Inferior parietal cortex (tissue), 1 donor: Measurements from ENCODE around the gene ASIC2.

Experiments
- DNase-seq: peaks from one replicate; pipeline ENCODE4 v3.0.0-alpha.2; 2016; ENCODE audit errors: extremely low spot score

The ASIC2 gene

DNA sequence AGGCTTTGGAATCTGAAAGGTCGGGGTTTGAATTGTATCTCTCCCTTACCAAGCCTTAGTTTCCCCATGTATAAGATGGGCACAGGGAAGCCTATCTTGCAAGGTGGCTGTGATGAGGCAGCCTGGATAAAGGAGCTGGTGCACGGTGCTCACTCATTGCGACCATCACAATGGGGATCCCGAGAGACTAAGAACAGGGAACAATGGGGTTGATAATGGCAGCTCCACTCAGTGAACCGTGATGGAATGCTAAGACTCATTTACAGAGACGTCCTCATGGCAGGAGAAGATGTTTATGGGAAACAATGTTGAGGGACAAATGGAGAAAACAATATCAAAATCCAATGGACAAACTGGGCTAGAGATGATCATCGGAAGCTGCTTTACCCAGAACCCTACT is 219.7 kb downstream of the ASIC2 start:
- DNase-seq, result no peak

DNA sequence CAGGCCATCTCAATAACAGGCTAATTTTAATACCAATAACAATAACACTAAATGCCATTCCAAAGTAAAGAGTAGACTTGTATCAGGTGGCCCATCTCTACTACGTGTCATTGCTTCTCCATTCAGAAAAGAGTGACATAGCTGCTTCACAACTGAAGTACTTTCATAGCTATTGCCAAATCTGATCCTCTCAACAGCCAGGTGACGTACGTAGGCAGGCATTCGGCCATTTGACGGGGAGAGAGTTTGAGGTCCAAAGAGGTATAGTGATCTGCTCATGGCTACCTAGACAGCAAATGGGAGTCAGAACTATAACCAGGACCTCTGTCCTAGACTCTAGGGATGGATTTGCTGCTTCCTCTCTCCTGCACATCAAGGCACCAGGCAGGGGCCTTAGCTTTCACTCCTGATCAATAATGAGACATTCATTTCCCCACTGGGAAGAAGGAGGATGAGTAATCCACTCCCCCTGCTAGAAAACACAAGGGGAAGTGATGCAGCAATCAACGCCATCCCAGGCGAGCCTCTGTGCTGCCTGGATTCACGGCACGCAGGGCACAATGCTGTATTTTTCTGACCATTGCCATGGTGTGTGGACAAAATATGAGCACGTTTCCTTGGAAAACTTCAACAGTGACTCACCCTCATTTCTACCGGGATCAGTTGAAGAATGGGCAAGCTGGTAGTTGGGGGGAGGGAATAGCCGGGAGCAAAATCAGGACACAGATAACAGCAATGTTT is 220.5 kb downstream of the ASIC2 start:
- DNase-seq, result no peak

DNA sequence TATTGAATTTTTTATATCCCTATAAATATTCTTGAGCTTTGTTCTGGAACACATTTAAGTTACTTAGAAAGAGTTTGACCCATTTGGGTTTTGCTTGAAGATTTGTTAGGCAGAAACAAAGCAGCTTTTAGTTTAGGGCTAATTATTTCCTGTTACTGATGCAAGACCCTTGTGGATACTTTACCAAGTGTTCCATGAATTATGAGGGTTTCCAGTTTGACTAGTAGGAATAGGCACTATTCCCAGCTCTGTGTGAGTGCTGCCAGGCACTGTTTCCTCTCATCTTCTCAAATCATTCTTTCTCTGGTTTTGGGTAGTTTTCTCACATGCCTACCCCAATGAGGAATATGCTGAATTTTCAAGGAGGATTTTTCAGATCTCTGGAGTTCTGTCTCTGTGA is 221.4 kb downstream of the ASIC2 start:
- DNase-seq, result no peak

DNA sequence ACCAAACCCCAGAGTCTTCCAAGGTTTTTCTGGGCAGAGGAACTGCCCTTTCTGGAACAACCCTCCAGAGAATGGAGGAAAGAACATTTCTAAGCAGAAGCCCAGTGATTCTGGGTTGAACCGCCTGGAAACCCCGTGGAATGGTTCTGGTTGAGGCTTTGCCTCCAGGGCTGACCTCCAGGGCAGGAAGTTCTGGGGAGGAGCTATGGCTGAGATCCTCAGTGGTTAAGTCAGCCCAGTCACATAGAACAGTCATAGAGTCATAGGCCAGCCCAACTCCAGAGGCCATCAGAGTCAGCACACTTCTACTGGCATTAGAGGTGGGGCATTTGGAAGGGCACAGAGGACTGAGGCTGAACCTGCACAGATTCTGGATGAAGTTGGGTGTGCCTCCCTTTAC is 235.5 kb downstream of the ASIC2 start:
- no peak for DNase-seq

DNA sequence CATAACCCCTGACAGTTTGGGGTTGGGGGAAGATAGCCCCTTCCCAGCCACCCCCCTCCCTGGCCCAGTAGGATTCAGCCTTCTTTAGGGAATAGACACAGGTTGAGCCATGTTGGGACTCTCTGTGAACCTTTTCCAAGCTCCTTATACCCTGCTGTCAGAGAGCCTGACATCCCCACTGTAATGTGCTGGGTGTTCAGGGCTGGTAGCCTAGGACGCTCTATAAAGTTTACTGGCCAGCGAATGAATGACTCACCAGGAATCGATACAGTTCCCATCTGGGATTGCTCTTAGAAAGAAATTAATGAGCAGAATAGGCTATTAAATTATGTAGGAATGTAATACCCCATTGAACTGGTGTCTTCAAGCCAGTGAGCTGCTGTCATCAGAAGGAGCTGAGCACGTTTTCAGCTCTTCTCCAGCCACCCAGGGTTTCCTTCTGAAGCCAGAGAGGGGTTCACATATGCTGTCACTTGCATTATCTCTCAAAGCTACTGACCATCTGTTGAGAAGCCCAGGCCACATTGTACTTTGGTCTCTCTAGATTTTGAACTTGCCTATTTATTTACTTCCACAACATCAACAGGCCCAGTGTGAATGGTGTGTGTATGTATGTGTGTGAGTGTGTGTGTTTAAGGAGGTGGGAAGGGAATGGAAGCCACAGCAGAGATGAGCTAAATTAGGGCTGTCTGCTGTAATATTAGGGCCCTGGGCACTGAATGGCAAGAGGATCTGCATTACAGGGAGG is 236.5 kb downstream of the ASIC2 start:
- no peak for DNase-seq

DNA sequence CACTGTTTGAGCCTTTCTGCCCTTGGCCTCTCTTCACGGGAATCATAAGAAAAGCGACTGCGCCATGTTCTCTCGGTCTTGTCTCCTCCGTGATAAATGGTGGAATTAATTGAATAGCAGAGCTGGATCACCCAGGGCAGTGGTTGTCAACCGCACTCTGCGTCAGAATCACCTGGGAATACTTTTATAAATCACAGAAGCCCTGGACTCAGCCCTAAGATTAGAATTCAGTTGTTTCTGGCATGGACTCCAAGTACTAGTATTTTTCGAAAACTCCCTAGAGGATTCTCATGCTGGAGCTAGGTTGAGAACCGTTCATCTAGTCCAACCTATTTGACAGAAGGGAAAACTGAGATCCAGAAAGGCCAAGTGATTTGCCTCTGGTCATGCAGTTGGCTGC is 237.3 kb downstream of the ASIC2 start:
- no peak for DNase-seq

DNA sequence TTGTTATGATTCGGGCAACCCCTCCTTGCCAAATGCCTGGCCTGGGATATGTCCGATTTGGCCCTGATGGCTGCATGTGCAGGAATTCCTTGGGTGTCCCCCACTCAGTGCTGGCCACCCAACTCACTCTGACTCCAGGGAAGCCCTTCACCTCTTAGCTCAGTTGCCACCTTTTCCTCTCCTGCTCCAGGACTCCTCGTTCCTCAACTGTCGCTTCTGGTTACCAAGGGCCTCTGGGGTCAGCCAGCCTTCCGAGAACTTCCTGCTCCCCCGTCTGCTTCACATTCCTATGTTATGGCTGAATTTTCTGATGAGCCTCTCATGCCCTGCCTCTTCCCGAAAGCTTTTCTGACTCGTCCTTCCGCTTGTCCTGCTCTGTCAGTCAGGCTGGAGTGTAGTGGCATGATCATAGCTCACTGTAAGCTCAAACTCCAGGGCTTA is 237.9 kb downstream of the ASIC2 start:
- DNase-seq, result no peak

DNA sequence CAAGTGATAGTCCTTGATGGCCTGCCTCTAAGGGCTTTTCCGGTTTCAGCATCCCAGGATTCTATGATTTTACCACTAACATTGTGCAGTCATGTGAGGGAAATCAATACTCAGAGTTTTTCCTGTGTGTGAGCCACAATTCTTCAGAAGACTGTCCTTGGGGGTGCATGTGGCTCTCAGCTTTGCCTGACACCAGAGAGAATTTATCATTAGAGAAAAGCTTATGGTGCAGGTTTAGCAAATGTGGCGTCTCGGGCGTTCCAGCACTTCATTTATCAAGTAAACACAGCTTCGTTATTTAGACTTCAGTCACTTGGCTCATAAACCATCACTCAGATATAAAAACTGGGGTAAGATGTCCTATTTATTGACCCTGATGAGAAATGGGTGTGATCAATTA is 238.7 kb downstream of the ASIC2 start:
- no peak for DNase-seq

DNA sequence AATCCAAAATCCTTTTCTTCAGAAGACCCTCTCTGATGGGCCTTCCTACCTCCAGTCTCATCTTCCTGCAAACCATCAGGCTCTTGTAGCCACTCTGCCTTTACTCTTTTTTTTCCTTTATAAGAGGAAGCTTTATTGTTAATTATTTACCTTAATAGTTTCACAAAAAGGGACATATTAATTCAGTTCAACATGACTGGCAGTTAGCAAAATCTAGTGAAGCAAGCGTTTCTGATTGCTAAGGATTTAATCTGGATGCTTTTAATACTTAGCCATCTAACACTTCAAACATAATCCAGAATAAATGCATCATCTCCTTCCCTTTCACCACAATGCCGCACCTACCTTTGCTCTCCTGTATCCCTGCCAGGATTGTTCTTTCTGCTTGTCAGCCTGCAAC is 239.4 kb downstream of the ASIC2 start:
- no peak for DNase-seq

DNA sequence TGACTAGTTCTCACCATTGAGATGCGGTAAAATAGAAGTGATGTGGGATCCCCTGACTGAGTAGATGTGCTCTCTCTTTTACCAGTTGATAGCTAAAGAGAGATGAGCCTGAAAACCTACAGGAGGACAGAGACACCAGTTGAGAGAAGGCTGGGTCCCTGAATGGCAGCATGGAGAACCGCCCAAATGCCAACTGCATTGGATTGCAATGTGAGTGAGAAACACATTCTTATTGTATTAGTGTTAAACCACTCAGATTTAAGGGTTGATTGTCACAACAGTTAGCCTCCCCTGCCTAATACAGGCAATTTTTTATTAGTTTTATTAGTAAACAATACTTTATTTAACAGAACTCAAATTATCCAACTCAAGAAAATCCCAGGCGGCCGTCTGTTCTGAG is 240.2 kb downstream of the ASIC2 start:
- no peak for DNase-seq

DNA sequence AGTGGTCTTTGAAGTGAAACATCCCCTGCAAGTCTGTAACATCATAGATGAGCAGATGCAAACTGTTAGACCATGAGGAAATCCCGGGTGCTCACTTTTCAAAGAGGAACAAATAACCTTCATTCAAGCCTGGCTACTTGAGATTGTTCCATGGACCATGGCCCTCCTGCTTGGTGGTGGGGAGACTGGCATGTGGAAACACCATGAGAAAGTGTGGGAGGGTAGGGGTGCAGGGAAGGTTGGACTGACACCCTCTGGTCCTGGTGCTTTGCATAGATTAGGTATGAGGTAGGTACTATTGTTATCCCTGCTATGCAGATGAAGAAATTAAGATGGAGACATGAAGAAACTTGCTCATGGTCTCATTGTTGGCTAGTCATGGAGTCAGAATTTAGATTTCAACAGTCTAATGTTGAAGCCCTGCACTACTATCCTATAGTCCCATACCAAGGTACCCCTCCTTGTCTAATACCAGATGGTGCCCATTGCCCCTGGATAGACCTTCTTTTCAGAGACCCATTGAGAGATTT is 242.4 kb downstream of the ASIC2 start:
- DNase-seq, result no peak

DNA sequence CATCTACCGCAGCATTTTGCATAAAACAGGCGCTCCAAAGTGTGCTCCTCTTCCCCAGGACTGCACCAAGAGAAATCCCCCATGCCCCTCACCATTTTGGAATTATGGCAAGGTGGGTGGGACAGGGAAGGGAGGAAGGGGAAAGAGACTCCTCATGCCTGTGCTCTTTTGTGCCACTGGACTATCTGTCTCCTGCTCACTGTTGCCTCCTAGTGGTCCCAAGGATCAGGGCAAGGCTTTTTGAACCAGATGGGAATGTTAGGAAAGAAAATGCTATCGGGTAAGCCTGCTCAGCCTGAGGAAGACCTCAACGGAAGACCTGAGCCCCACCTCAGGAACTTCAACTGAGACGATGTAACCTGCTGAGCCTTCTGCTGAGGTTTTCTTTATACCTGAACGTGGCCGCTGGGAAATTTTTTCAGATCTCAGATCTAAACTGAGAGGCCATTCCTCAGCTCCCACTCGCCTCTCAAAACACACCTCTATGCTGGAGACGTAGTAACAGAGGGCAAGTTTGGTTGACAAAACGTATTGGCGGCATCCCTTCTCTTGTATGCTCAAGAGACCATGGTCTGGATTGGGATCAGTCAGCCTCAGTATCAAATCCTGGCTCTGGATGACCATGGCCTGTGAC is 243.2 kb downstream of the ASIC2 start:
- peak; percentile 39 for DNase-seq

DNA sequence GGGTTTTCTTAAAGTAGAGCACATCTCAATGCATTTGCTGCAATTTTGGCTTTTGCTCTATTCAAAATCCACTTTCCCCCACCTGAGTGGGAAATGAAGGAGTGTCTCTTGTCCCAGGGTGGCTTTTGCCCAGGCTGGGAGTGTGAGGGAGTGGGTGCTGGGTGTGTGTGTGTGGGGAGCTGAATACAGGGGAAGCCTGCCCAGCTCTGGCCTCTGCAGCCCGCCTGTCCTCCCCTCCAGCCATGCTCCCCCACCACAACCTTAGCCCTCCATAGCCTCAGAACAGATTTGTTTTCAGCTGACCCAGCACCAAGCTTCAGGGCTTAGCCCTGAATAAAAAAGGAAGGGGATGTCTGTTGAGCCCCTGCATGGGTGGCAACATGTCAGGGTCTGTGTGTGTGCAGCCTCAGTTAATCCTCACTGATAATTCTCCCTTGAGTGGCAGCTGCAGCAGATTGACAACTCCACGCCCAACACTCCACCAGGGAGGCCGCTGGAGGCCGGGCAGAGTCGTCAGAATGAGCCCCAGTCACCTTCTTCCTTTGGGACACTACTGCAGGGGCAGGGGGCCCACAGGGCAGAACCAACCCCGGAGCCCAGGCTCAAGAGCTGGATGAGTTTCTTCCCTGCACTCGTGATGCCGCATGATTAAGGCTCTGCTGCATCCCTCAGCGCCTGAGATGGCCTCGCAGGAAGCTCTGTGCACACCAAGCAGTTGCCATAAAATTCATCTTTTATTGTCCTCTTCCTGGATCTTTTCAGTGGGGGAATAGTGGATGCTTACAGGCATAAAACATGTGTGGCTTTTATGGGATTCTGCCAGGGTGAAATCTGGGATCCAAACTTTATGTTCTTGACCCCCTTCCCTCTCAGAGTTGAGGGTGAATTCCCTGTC is 246.5 kb downstream of the ASIC2 start:
- DNase-seq, result no peak

DNA sequence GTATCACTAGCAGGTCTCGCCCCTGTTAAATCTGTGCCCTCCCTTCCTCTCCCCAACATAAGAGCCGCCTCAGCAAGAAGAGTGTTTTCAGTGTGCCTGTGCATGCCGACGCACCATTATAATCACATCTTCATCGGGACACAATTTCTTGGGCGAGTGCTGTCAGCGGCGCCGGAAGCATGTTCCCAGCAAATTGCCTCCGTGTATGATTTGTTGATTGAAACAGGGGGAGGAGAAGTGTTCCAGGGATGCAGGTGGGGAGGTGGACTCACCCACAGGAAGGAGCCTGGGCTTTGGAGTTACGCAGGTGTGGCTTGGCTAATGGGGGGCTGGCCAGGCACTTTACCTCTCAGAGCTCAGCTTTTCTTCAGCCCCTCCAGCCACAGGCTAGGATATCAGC is 247.9 kb downstream of the ASIC2 start:
- no peak for DNase-seq

DNA sequence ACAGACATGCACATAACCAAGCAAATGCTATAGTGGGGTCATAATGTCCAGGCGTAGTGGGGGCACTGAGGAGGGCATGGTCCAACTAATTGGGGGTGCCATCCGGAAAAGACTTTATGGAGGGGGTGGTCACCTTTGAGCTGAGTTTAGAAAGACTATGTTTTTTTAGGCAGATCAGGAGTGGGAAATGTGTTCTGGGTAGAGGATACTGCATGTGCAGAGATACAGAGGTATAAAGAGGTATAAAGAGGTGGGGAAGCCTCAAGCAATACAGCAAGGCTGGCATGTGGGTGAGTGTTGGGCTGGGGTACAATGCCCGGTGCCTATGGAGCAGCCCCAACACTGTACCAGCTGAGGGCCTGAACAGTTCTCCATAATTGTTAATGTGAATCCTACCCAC is 248.3 kb downstream of the ASIC2 start:
- DNase-seq, result no peak

DNA sequence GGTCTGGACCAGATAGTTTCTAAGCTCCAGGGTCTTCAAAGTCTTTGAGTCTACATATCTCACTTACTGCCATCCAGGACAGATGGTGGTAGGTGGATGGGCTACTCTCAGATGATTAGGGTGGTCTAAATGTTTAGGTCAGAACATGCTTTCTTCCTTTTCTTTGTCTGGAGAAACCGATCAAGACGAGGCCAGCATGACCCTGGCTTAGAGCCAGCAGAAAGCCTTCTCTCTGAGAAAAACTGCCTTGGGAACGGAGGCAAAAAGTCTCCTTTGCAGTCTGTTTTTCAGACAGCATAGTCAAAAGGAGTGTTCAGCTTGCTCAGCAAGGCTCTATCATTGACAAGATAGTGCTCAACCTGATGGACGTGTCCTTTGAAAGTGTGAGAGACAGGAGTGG is 252.6 kb downstream of the ASIC2 start:
- no peak for DNase-seq

DNA sequence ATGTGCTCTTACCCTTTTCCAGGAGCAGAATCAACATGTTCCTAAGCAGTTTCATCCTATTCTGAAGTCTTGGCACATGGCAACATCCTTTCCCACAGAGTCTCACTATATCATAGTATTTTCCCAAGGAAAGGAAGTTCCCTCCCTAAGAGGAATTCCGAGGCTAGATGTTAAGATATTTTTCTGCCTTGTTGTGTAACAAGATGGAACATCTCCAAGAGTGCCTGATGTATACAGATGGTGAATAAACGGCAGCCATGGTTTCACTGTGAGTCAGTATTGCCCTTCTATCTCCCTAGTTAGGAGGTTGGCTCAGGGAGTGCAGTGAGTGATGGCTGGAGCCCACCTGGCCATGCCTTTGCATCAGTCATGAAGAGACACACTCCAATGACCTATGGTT is 253.2 kb downstream of the ASIC2 start:
- DNase-seq, result peak; percentile 61

DNA sequence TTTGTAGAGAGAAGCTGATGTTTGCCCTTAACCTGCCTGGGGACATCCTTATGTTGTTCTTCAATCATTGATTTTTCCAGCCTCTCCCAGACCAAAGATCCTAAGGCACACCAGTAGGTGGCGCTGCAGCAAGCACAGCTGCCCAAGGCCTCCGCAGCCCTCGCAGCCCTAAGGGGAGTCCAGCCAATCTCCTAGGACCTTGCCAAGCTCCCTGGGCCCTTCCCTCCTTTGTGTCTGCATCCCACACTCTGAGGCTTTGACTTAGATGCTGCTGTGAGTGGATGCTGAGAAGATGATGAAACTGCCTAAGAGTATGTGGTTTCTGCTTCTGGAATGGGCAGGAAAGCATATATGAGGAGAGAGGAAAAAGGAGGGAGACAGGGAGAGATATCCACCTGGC is 254.4 kb downstream of the ASIC2 start:
- peak; percentile 47 for DNase-seq

DNA sequence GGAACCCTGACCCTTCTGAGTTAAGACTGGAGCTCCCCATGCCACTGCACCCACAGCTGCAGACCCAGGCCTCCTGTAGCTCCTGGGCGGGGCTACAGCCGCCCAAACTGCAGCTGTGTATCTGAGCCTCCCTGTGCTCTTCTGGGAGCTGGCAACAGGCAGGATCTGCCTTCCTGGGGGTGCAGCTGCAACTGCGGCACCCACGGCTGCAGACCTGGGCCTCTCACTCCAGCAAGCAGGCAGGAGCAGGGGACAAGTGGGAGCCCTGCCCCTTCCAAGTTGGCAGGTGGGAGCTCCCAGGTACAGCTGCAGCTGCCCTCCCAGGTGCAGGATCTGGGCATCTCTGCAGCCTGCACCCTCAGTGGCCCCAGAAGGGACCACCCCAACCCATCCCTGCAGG is 259.9 kb downstream of the ASIC2 start:
- no peak for DNase-seq

DNA sequence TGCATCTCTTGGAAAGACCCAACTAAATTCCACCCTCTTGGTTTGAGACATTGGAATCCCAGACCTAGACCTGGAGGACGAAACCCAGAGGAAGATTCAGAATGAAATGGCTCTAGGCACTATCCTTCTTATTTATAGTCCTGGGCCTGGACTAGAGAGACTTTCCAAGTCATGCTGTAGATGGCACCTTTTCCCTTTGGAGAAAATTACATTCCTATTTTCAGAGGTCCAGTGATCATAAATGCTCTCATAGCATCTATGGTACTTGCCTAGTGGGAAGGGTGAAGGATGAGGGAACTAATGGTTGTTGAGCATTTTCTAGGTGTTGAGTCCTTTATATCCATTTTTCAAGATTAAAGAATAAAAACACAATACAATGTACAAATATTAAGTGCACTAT is 264.3 kb downstream of the ASIC2 start:
- DNase-seq, result no peak

DNA sequence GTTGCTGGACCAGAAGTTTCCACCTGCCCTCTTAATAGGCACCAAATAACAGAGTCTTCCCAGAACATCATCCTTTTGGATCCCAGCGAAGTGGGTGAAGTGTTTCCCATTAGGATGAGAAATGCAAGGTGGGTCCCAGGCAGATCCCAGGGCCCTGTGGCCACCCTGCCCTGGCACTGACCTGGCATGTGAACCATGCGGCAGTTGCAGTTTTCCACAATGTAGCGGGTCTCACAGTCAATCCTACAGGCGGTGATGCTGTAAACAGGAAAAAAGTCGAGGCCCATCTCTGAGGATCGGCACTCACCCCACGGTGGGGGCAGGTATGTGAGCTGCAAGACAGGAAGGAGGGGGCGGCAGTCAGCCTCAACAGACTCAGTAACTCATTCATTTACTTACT is 265.0 kb downstream of the ASIC2 start:
- no peak for DNase-seq
